HCT116 (cell line): Measurements from ENCODE around the gene ZMYM4. TPM values are rescaled to one million over a fixed set of nuclear protein-coding genes. Genes with fewer than 3 reads are reported as not detected.

Experiments
- ATAC-seq: fragments of 200-7000 bp; cut with Tn5 transposase; 2 replicates; pipeline ENCODE4 v1.9.1; 2020; ENCODE audit warnings: mild to moderate bottlenecking, moderate library complexity
- BruUV-seq: library from RNA; stranded (reverse); fragments of 400-500 nt; replicated peaks from 2 replicates; lab custom pipeline; 2021; lab: Mats Ljungman, UMichigan
- CTCF ChIA-PET: fragments of 300-600 bp; sonication (Branson Sonifier 250); formaldehyde crosslinking; loops from one replicate; lab custom pipeline; 2021; ENCODE audit warnings: antibody characterized with exemption; lab: Charles Lee
- POLR2A ChIA-PET: fragments of 300-600, 350-600 bp; sonication (Branson Sonifier 250); formaldehyde crosslinking; loops from one replicate; lab custom pipeline; 2021; ENCODE audit warnings: antibody characterized with exemption; lab: Charles Lee
- RAD21 ChIA-PET, 2 experiments: fragments of 300-600 bp; sonication (Branson Sonifier 250); formaldehyde crosslinking; loops; one replicate each; lab custom pipeline; 2023; ENCODE audit warnings: low total read pairs in 2 of 2; ENCODE audit not compliant: uncharacterized antibody in 2 of 2, unreplicated experiment in 2 of 2, low non-redundant PET in 1 of 2; lab: Charles Lee
- DNase-seq: peaks from one replicate; pipeline ENCODE4 v3.0.0-alpha.2; 2010; ENCODE audit warnings: low read depth, low spot score
- H2AFZ ChIP-seq: fragments of 200-600 bp; shearing (Covaris generic), sonication (generic); 2 replicates; pipeline ENCODE4 v1.6.1; 2017; ENCODE audit warnings: low read depth, mixed run types, mixed read lengths, antibody characterized with exemption, low read length; ENCODE audit not compliant: poor library complexity, severe bottlenecking
- H3K27ac ChIP-seq: 2 replicates; pipeline ENCODE4 v1.5.1; 2012; ENCODE audit warnings: low read depth, low read length
- H3K27me3 ChIP-seq: fragments of 200-600 bp; sonication (generic); 2 replicates; pipeline ENCODE4 v1.6.1; 2016; ENCODE audit warnings: mixed run types, low read length, mixed read lengths; ENCODE audit not compliant: insufficient read depth
- H3K36me3 ChIP-seq, 2 experiments: fragments of 200-500 bp in 1 of 2; fragments of 200-600 bp in 1 of 2; sonication (Bioruptor generic) in 1 of 2; sonication (generic) in 1 of 2; 2 replicates each; pipeline versions ENCODE4 v1.5.1 to v1.6.1; 2014 to 2016; ENCODE audit warnings: low read length in 2 of 2, inconsistent platforms in 1 of 2, mixed read lengths in 1 of 2, mixed run types in 1 of 2; ENCODE audit not compliant: insufficient read depth in 2 of 2, control insufficient read depth in 1 of 2
- H3K4me1 ChIP-seq, 2 experiments: fragments of 200-600 bp in 1 of 2; sonication (generic) in 1 of 2; 2 replicates each; pipeline versions ENCODE4 v1.5.1 to v1.6.1; 2012 to 2017; ENCODE audit warnings: low read length in 2 of 2, inconsistent platforms in 1 of 2, mild to moderate bottlenecking in 1 of 2, mixed read lengths in 1 of 2, mixed run types in 1 of 2, moderate library complexity in 1 of 2; ENCODE audit not compliant: insufficient read depth in 2 of 2, control insufficient read depth in 1 of 2
- H3K4me2 ChIP-seq: fragments of 200-600 bp; sonication (generic); 2 replicates; pipeline ENCODE4 v1.6.1; 2017; ENCODE audit warnings: mixed run types, low read length, mixed read lengths
- H3K4me3 ChIP-seq, 2 experiments: fragments of 200-600 bp in 1 of 2; sonication (generic) in 1 of 2; replicated peaks in 1 of 2; 2 replicates each; pipeline ENCODE4 v1.5.1; 2011 to 2016; ENCODE audit warnings: low read length in 2 of 2, control low read depth in 1 of 2, low read depth in 1 of 2, mild to moderate bottlenecking in 1 of 2, mixed read lengths in 1 of 2, mixed run types in 1 of 2
- H3K79me2 ChIP-seq: fragments of 200-600 bp; sonication (generic); 2 replicates; pipeline ENCODE4 v1.6.1; 2017; ENCODE audit warnings: mild to moderate bottlenecking, mixed run types, low read length, moderate library complexity, mixed read lengths; ENCODE audit not compliant: insufficient read depth
- H3K9ac ChIP-seq: fragments of 200-600 bp; sonication (generic); 2 replicates; pipeline ENCODE4 v1.6.1; 2016; ENCODE audit warnings: low read length, mixed read lengths
- H3K9me2 ChIP-seq: fragments of 200-600 bp; sonication (generic), shearing (Covaris generic); 2 replicates; pipeline ENCODE4 v1.6.1; 2017; ENCODE audit warnings: mixed run types, mild to moderate bottlenecking, moderate library complexity; ENCODE audit not compliant: insufficient read depth
- H3K9me3 ChIP-seq, 2 experiments: fragments of 200-500 bp in 1 of 2; fragments of 200-600 bp in 1 of 2; sonication (Bioruptor generic) in 1 of 2; sonication (generic) in 1 of 2; 2 replicates each; pipeline ENCODE4 v1.6.1; 2014 to 2017; ENCODE audit warnings: low read length in 2 of 2, mixed read lengths in 2 of 2, inconsistent platforms in 1 of 2, low read depth in 1 of 2, mild to moderate bottlenecking in 1 of 2, mixed run types in 1 of 2, moderate library complexity in 1 of 2; ENCODE audit not compliant: control insufficient read depth in 1 of 2, insufficient read depth in 1 of 2
- H4K20me1 ChIP-seq: fragments of 200-600 bp; sonication (generic), shearing (Covaris generic); 2 replicates; pipeline ENCODE4 v1.6.1; 2017; ENCODE audit warnings: mixed run types, mild to moderate bottlenecking, moderate library complexity; ENCODE audit not compliant: insufficient read depth
- POLR2A ChIP-seq: IDR thresholded peaks from 2 replicates; pipeline ENCODE4 v1.7.0; 2011; ENCODE audit warnings: borderline replicate concordance; ENCODE audit not compliant: insufficient read depth, insufficient read length; ENCODE audit errors: extremely low read depth
- ZBTB33 ChIP-seq: IDR thresholded peaks from 2 replicates; pipeline ENCODE4 v1.6.1; 2011; ENCODE audit warnings: mild to moderate bottlenecking, low read length, moderate library complexity; ENCODE audit not compliant: insufficient replicate concordance; ENCODE audit errors: extremely low read depth
- ZNF274 ChIP-seq: fragments of 200-500 bp; sonication (Bioruptor generic); IDR thresholded peaks from 2 replicates; pipeline ENCODE4 v1.6.1; 2014; ENCODE audit warnings: mild to moderate bottlenecking, low read depth, low read length, inconsistent platforms
- intact Hi-C: fragments of 100-400 bp; cut with micrococcal nuclease; formaldehyde crosslinking; loops from 2 replicates; pipeline ENCODE4 v1.10.0; 2022
- total RNA-seq: library from RNA; stranded (reverse); gene quantifications from one replicate; pipeline ENCODE4 v1.2.1, GENCODE V29; 2021; ENCODE audit not compliant: unreplicated experiment

Gene ZMYM4
- total RNA-seq, 1 experiment from 2014 or later: 58.0 TPM

- Histone ChIP-seq H4K20me1 (no peaks in the 10 kb centered on the region), H3K9me2 (no peaks in the 10 kb centered on the region), H3K4me2 (no peak overlapping the region), H3K9ac (no peak overlapping the region), H3K27me3 (no peaks in the 10 kb centered on the region), H3K4me3 (no peak overlapping the region), H3K4me1 (no peaks in the 10 kb centered on the region), H3K79me2 (no peaks in the 10 kb centered on the region), H3K27ac (no peak overlapping the region), H2AFZ (no peak overlapping the region), H3K36me3 (peaks cover 0 to 5% of the 10 kb centered on the region in 2 experiments; a peak in 2 of 4 replicates), H3K9me3 (no peaks in the 10 kb centered on the region)
- ChIA-PET RAD21 (no interaction called here), CTCF (no interaction called here), POLR2A (interaction anchor here (0.6 kb wide), 1 partner anchor 416 kb away, joined by 5 read pairs; the partner anchor contains the start of gene ZMYM6)
- no peak for DNase-seq
- ATAC-seq: no peak
- intact Hi-C loops: no loop called here
- TF ChIP-seq ZBTB33 (no peak), POLR2A (no peak)
- no TSS peak for BruUV-seq
Measured at GRCh38 chr1:35447278-35447677, 178.8 kb downstream of the ZMYM4 start.

- BruUV-seq: no TSS peak
- TF ChIP-seq ZNF274: no peak
- TF ChIP-seq, all 23 proteins: peak for 0
- Histone ChIP-seq H3K4me3 (no peak overlapping the region), H3K27me3 (no peaks in the 10 kb centered on the region), H2AFZ (no peak overlapping the region), H4K20me1 (no peaks in the 10 kb centered on the region), H3K79me2 (no peaks in the 10 kb centered on the region), H3K4me1 (no peaks in the 10 kb centered on the region), H3K36me3 (peaks cover 0 to 6% of the 10 kb centered on the region in 2 experiments; a peak in 3 of 4 replicates), H3K9me3 (no peaks in the 10 kb centered on the region), H3K9me2 (no peaks in the 10 kb centered on the region), H3K9ac (no peak overlapping the region), H3K27ac (no peak overlapping the region), H3K4me2 (no peak overlapping the region)
- POLR2A ChIA-PET: no interaction called here
- no peak for ATAC-seq
- intact Hi-C loops: no loop called here
- CTCF ChIA-PET: no interaction called here
- RAD21 ChIA-PET: no interaction called here
- DNase-seq: no peak
Measured at GRCh38 chr1:35448344-35448801, 179.9 kb downstream of the ZMYM4 start.
